Uterus (tissue), 2 donors: ENCODE data around the gene CDH8.

ENCODE experiments used
- CTCF ChIP-seq, 4 experiments: fragments of 200-600 bp in 2 of 4; fragments of 450-650 bp in 2 of 4; sonication (generic) in 2 of 4; IDR thresholded peaks; one replicate each; pipeline ENCODE4 v1.5.1; 2016 to 2019; ENCODE audit warnings: antibody characterized with exemption in 4 of 4, mild to moderate bottlenecking in 2 of 4, moderate library complexity in 1 of 4
- POLR2A ChIP-seq, 2 donors: fragments of 450-650 bp; IDR thresholded peaks; one replicate each; pipeline ENCODE4 v1.6.1; 2016; ENCODE audit warnings: antibody characterized with exemption in 2 of 2, mild to moderate bottlenecking in 1 of 2, moderate library complexity in 1 of 2

- TF ChIP-seq POLR2A (IDR thresholded peaks at IDR 0.05), result no peak
- no peak for TF ChIP-seq CTCF (IDR thresholded peaks at IDR 0.05)
These were observed 237.5 kb downstream of the CDH8 start for GRCh38 chr16:61798741-61799140.
